ENCODE results near the gene FSTL5. TPM values are rescaled to one million over a fixed set of nuclear protein-coding genes. Genes with fewer than 3 reads are reported as not detected.
"Not testable (repeated sequence)": the region's sequence is repeated elsewhere in the genome, so short reads cannot be mapped to it uniquely, and the experiment has no call there.

The FSTL5 gene
- total RNA-seq, 2 experiments from 2014 or later: not detected

DNA sequence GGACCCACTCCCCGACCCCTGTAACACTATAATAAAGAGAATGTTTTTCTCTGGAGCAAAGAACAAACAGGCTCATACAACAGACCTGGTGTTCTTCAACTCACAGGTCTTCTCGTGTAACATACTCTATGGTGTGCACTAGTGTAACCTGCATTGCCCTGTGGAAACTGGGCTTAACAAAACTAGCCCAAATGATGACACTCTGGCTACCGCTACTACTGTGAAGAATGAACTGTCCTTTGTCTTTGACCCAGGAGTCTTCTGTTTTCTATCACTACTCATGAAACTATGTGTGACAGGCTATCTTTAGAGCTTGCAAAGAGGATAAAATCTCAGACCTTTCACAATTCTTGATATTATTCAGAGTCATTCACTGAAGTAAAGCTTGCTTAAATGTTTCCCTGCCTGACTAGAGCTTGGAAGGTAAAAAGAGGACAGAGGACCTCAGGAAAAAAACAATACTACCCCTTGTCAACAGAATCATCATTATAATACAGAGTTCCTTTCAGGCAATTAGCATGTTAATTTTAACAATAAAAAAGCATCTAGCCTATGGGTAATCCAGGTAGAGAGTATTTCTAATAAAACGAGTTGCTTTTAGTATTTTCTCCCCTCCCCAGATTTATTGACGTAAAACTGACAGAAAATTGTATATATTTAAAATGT lies 59.2 kb downstream of the FSTL5 start:
- ChIA-PET POLR2A (no interaction called here), CTCF (no interaction called here)
- H3K27me3 Mint-ChIP-seq: no peaks in the 10 kb centered on the region
- H3K4me1 Mint-ChIP-seq (ENCODE audit: low read depth): no peaks in the 10 kb centered on the region
- no peak for DNase-seq
- no peak overlapping the region for H3K4me3 Mint-ChIP-seq
- peaks cover 6% of the 10 kb centered on the region for H3K9me3 Mint-ChIP-seq
- intact Hi-C loops (cut with micrococcal nuclease): no loop called here
- H3K27ac Mint-ChIP-seq: no peak overlapping the region
- no peak for ATAC-seq
- TF ChIP-seq, protein P1, sequence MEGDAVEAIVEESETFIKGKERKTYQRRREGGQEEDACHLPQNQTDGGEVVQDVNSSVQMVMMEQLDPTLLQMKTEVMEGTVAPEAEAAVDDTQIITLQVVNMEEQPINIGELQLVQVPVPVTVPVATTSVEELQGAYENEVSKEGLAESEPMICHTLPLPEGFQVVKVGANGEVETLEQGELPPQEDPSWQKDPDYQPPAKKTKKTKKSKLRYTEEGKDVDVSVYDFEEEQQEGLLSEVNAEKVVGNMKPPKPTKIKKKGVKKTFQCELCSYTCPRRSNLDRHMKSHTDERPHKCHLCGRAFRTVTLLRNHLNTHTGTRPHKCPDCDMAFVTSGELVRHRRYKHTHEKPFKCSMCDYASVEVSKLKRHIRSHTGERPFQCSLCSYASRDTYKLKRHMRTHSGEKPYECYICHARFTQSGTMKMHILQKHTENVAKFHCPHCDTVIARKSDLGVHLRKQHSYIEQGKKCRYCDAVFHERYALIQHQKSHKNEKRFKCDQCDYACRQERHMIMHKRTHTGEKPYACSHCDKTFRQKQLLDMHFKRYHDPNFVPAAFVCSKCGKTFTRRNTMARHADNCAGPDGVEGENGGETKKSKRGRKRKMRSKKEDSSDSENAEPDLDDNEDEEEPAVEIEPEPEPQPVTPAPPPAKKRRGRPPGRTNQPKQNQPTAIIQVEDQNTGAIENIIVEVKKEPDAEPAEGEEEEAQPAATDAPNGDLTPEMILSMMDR (IDR thresholded peaks at IDR 0.05): no peak
- H3K36me3 Mint-ChIP-seq (ENCODE audit: low read depth): no peaks in the 10 kb centered on the region

DNA sequence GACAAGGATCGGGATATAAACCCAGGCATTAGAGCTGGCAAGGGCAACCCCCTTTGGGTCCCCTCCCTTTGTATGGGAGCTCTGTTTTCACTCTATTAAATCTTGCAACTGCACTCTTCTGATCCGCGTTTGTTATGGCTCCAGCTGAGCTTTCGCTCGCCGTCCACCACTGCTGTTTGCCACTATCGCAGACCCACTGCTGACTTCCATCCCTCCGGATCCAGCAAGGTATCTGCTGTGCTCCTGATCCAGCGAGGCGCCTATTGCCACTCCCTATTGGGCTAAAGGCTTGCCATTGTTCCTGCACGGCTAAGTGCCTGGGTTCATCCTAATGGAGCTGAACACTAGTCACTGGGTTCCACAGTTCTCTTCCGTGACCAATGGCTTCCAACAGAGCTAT lies 59.9 kb downstream of the FSTL5 start:
- ATAC-seq; H3K27me3 Mint-ChIP-seq; DNase-seq; CTCF ChIA-PET; H3K9me3 Mint-ChIP-seq; intact Hi-C loops (cut with micrococcal nuclease); POLR2A ChIA-PET; H3K36me3 Mint-ChIP-seq (ENCODE audit: low read depth); H3K4me1 Mint-ChIP-seq (ENCODE audit: low read depth); H3K27ac Mint-ChIP-seq; H3K4me3 Mint-ChIP-seq: not testable (repeated sequence)

DNA sequence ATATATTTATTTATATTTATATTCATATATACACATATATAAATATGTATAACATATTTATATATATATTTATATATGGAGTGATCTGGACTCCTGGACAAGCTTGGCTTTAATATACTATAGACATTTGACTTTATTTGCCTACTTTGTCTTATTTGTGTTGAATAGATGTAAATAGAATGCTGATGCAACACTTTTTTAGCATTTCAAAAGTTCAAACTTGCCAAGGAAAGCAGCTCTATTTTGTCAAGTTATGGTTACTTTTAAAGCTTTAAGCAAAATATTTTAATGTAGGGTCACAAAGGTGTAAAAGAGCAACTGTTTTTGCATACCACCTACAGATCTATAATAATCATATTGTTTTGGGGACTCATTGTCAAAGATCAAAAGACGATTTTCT lies 61.1 kb downstream of the FSTL5 start:
- TF ChIP-seq, protein P1 (IDR thresholded peaks at IDR 0.05): no peak
- Mint-ChIP-seq H3K9me3 (peaks cover 6% of the 10 kb centered on the region), H3K36me3 (ENCODE audit: low read depth) (no peaks in the 10 kb centered on the region), H3K4me3 (no peak overlapping the region), H3K27ac (no peak overlapping the region), H3K4me1 (ENCODE audit: low read depth) (no peaks in the 10 kb centered on the region), H3K27me3 (no peaks in the 10 kb centered on the region)
- ATAC-seq (no peak), DNase-seq (no peak)
- intact Hi-C loops (cut with micrococcal nuclease): no loop called here
- ChIA-PET POLR2A (no interaction called here), CTCF (no interaction called here)

DNA sequence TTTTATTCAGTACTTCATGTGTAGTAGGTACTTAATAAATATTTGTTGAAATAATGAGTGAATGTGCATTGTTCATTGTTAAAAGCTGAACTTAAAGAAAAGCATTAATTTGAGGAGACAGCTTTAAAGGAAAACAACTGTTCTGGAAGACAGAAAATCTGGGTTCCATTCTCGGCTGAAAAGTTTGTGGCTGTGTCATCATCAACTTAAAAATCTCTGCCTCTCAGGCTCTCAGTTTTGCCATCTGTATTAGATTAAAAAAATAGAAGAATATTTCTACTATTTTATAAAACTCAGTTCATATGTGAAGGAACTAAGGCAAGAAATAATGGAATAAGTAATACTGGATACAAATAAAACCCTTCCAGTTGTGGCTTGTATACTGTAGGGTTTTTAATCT lies 62.5 kb downstream of the FSTL5 start:
- POLR2A ChIA-PET: no interaction called here
- Mint-ChIP-seq H3K27me3 (no peaks in the 10 kb centered on the region), H3K4me3 (no peak overlapping the region), H3K36me3 (ENCODE audit: low read depth) (no peaks in the 10 kb centered on the region), H3K4me1 (ENCODE audit: low read depth) (no peaks in the 10 kb centered on the region), H3K27ac (no peak overlapping the region), H3K9me3 (peaks cover 6% of the 10 kb centered on the region)
- CTCF ChIA-PET: no interaction called here
- intact Hi-C loops (cut with micrococcal nuclease): no loop called here
- DNase-seq: no peak
- no peak for ATAC-seq
- TF ChIP-seq, protein P1 (IDR thresholded peaks at IDR 0.05): no peak

DNA sequence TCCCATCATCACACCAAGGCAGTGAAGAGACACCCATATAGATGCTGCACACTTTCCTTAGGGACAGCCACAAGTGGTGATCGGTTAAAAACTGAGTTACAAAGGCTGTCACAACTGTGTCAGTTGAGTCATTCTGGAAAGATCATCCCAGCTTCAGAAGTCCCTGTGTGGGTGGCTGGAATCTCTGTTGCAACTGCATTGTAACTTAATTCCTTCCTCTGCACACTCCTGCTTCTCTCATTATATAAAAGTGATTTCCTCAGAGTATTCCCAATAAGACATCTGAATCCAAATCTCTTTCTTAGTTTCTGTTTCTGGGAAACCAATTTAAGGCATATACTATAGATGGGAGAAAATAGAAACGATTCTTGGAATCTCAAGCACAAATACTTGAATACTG lies 88.1 kb downstream of the FSTL5 start:
- Mint-ChIP-seq H3K27me3 (no peaks in the 10 kb centered on the region), H3K4me3 (no peak overlapping the region), H3K27ac (no peak overlapping the region), H3K4me1 (ENCODE audit: low read depth) (no peaks in the 10 kb centered on the region), H3K36me3 (ENCODE audit: low read depth) (no peaks in the 10 kb centered on the region), H3K9me3 (peaks cover 4% of the 10 kb centered on the region)
- intact Hi-C loops (cut with micrococcal nuclease): no loop called here
- ATAC-seq (no peak), DNase-seq (no peak)
- ChIA-PET CTCF (no interaction called here), POLR2A (no interaction called here)
- TF ChIP-seq, protein P1 (IDR thresholded peaks at IDR 0.05): no peak

DNA sequence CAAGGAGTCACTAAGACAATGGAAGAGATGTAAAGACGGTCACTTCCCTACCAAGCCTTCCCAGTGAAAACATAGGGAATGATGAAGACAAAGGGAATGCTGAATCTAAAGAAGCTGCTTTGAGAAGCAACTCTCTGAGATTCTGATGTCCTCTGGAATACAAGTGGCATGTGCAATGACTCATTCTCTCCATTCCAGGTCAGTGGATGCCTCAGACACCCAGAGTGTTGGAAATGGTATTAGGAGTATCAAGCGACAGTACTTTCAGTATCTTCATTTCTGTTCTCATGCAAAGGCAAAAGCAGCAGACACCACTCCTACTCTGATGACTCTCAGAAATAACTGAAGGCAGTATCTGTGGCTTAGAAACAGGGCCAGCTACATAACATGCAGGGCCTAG lies 102.6 kb downstream of the FSTL5 start:
- Mint-ChIP-seq H3K4me3 (no peak overlapping the region), H3K9me3 (peaks cover 6% of the 10 kb centered on the region), H3K36me3 (ENCODE audit: low read depth) (no peaks in the 10 kb centered on the region), H3K27me3 (no peaks in the 10 kb centered on the region), H3K27ac (no peak overlapping the region), H3K4me1 (ENCODE audit: low read depth) (no peaks in the 10 kb centered on the region)
- CTCF ChIA-PET: no interaction called here
- DNase-seq (no peak), ATAC-seq (no peak)
- POLR2A ChIA-PET: no interaction called here
- intact Hi-C loops (cut with micrococcal nuclease): no loop called here
- TF ChIP-seq, protein P1 (IDR thresholded peaks at IDR 0.05): no peak

Measured in activated CD8-positive, alpha-beta T cell treated with anti-CD3 and anti-CD28 coated beads for 36 hours (primary cell).